ENCODE data around the gene ANKRD13B.

GRCh38 chr17:29663155-29663554, 70.2 kb downstream of the ANKRD13B start:
- TF ChIP-seq CTCF (IDR thresholded peaks at IDR 0.05), result no peak
- no peak for TF ChIP-seq ZFX (IDR thresholded peaks at IDR 0.05; ENCODE audit: borderline replicate concordance)
